Cardiac muscle cell (in vitro differentiated cells and primary cell): Measurements from ENCODE around the gene CRADD. TPM values are rescaled to one million over a fixed set of nuclear protein-coding genes. Genes with fewer than 3 reads are reported as not detected.

ENCODE experiments used
- DNase-seq, 2 donors: peaks; one replicate each; pipeline versions ENCODE4 v3.0.0 to v3.0.0-alpha.2; 2010 to 2017; ENCODE audit warnings: low read depth in 1 of 2, low spot score in 1 of 2
- H3K27ac ChIP-seq: fragments of 200-600 bp; sonication (generic); 2 replicates; pipeline ENCODE4 v1.5.1; 2016
- H3K27me3 ChIP-seq: fragments of 200-600 bp; sonication (generic); 2 replicates; pipeline ENCODE4 v1.6.0; 2016; ENCODE audit warnings: control low read depth
- H3K36me3 ChIP-seq: fragments of 200-600 bp; sonication (generic); 2 replicates; pipeline ENCODE4 v1.5.1; 2016; ENCODE audit warnings: control low read depth
- H3K4me1 ChIP-seq: fragments of 200-600 bp; sonication (generic); 2 replicates; pipeline ENCODE4 v1.8.1; 2017; ENCODE audit warnings: low read depth, mild to moderate bottlenecking, mixed run types
- H3K4me3 ChIP-seq: fragments of 200-600 bp; sonication (generic); 2 replicates; pipeline ENCODE4 v1.5.1; 2016; ENCODE audit warnings: mild to moderate bottlenecking
- H3K9me3 ChIP-seq: fragments of 200-600 bp; sonication (generic); 2 replicates; pipeline ENCODE4 v1.5.1; 2017; ENCODE audit warnings: low read depth, mild to moderate bottlenecking, control low read depth
- CTCF ChIP-seq: IDR thresholded peaks from 2 replicates; pipeline ENCODE4 v1.5.1; 2012; ENCODE audit warnings: low read depth, mild to moderate bottlenecking, low read length
- polyA plus RNA-seq: library from polyadenylated mRNA; unstranded; fragments of >200 nt; fragmentation: Nextera tagmentation; extraction: Ambion mirVana; gene quantifications from 2 replicates; pipeline ENCODE4 v1.2.1, GENCODE V29; 2016
- total RNA-seq: library from RNA; depleted of rRNA; stranded (reverse); fragments of >200 nt; gene quantifications from 2 replicates; pipeline ENCODE4 v1.2.3, GENCODE V29; 2016

CRADD gene
- total and polyA plus RNA-seq, 2 experiments from 2014 or later = 13.8 to 37.9 TPM

- Histone ChIP-seq H3K27me3 (no peaks in the 10 kb centered on the region), H3K4me1 (peaks cover 8% of the 10 kb centered on the region), H3K27ac (no peak overlapping the region), H3K9me3 (no peaks in the 10 kb centered on the region), H3K4me3 (no peak overlapping the region), H3K36me3 (no peaks in the 10 kb centered on the region)
- TF ChIP-seq CTCF = no peak
- no peak for DNase-seq
These were observed 238.2 kb downstream of the CRADD start for GRCh38 chr12:93915411-93915810.

- H3K4me3 ChIP-seq = no peak overlapping the region
- no peaks in the 10 kb centered on the region for H3K9me3 ChIP-seq
- no peaks in the 10 kb centered on the region for H3K36me3 ChIP-seq
- TF ChIP-seq CTCF = no peak
- no peaks in the 10 kb centered on the region for H3K27me3 ChIP-seq
- no peak for DNase-seq
- H3K4me1 ChIP-seq = peaks cover 6% of the 10 kb centered on the region
- no peak overlapping the region for H3K27ac ChIP-seq
These were observed 239.2 kb downstream of the CRADD start for GRCh38 chr12:93916402-93916801.

- H3K4me3 ChIP-seq = no peak overlapping the region
- DNase-seq = peak in 1 of 2 donors; percentile 82
- H3K4me1 ChIP-seq = peaks cover 3% of the 10 kb centered on the region
- no peaks in the 10 kb centered on the region for H3K36me3 ChIP-seq
- H3K9me3 ChIP-seq = no peaks in the 10 kb centered on the region
- no peak overlapping the region for H3K27ac ChIP-seq
- no peaks in the 10 kb centered on the region for H3K27me3 ChIP-seq
- TF ChIP-seq CTCF = no peak
These were observed 241.1 kb downstream of the CRADD start for GRCh38 chr12:93918262-93918661.

- Histone ChIP-seq H3K4me3 (no peak overlapping the region), H3K36me3 (no peaks in the 10 kb centered on the region), H3K27me3 (no peaks in the 10 kb centered on the region), H3K9me3 (no peaks in the 10 kb centered on the region), H3K27ac (no peak overlapping the region), H3K4me1 (peaks cover under 1% of the 10 kb centered on the region)
- no peak for TF ChIP-seq CTCF
- no peak for DNase-seq
These were observed 241.7 kb downstream of the CRADD start for GRCh38 chr12:93918900-93919299.

- H3K4me3 ChIP-seq = no peak overlapping the region
- TF ChIP-seq CTCF = no peak
- H3K9me3 ChIP-seq = no peaks in the 10 kb centered on the region
- H3K27me3 ChIP-seq = no peaks in the 10 kb centered on the region
- H3K36me3 ChIP-seq = no peaks in the 10 kb centered on the region
- H3K4me1 ChIP-seq = no peaks in the 10 kb centered on the region
- no peak for DNase-seq
- H3K27ac ChIP-seq = no peak overlapping the region
These were observed 244.3 kb downstream of the CRADD start for GRCh38 chr12:93921521-93921920.

- no peaks in the 10 kb centered on the region for H3K27me3 ChIP-seq
- H3K9me3 ChIP-seq = no peaks in the 10 kb centered on the region
- DNase-seq = peak in 1 of 2 donors; percentile 49
- H3K4me3 ChIP-seq = no peak overlapping the region
- H3K36me3 ChIP-seq = no peaks in the 10 kb centered on the region
- no peak for TF ChIP-seq CTCF
- H3K27ac ChIP-seq = no peak overlapping the region
- H3K4me1 ChIP-seq = no peaks in the 10 kb centered on the region
These were observed 245.4 kb downstream of the CRADD start for GRCh38 chr12:93922583-93923006.
